ENCODE measurements around the gene DEAF1. TPM values are rescaled to one million over a fixed set of nuclear protein-coding genes. Genes with fewer than 3 reads are reported as not detected.

The DEAF1 gene
- total and polyA plus RNA-seq, 2 of the 13 experiments (the other 11 are each of a cell fraction or from before 2014, with no cell fraction given), result 22.3 to 29.6 TPM

GRCh38 chr11:694563-695287, at the start of gene DEAF1 (continued):
- TF ChIP-seq, protein P1, sequence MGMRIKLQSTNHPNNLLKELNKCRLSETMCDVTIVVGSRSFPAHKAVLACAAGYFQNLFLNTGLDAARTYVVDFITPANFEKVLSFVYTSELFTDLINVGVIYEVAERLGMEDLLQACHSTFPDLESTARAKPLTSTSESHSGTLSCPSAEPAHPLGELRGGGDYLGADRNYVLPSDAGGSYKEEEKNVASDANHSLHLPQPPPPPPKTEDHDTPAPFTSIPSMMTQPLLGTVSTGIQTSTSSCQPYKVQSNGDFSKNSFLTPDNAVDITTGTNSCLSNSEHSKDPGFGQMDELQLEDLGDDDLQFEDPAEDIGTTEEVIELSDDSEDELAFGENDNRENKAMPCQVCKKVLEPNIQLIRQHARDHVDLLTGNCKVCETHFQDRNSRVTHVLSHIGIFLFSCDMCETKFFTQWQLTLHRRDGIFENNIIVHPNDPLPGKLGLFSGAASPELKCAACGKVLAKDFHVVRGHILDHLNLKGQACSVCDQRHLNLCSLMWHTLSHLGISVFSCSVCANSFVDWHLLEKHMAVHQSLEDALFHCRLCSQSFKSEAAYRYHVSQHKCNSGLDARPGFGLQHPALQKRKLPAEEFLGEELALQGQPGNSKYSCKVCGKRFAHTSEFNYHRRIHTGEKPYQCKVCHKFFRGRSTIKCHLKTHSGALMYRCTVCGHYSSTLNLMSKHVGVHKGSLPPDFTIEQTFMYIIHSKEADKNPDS (CRISPR knock-in tag; IDR thresholded peaks at IDR 0.05), result no peak
- TF ChIP-seq TSC22D2 (CRISPR knock-in tag; IDR thresholded peaks at IDR 0.05; ENCODE audit: borderline replicate concordance) (no peak), KDM4B (CRISPR knock-in tag; IDR thresholded peaks at IDR 0.05) (no peak), ZFYVE20 (CRISPR knock-in tag; IDR thresholded peaks at IDR 0.05; ENCODE audit: borderline replicate concordance, low read depth) (0 out of 2 replicates have a peak, but pooled peaks have one; percentile 59), POLR2G (IDR thresholded peaks at IDR 0.05; ENCODE audit: low read depth, low read length) (peak; percentile 20; the same call in 1 of the 2 replicates), ZNF678 (CRISPR knock-in tag; IDR thresholded peaks at IDR 0.05) (0 out of 2 replicates have a peak, but pooled peaks have one; percentile 69), CREBL2 (CRISPR knock-in tag; IDR thresholded peaks at IDR 0.05; ENCODE audit: borderline replicate concordance) (peak; percentile 78; the same call in 1 of the 2 replicates), HBP1 (CRISPR knock-in tag; IDR thresholded peaks at IDR 0.05; ENCODE audit: low read depth) (no peak), ZNF572 (CRISPR knock-in tag; IDR thresholded peaks at IDR 0.05) (no peak), MXI1 (IDR thresholded peaks at IDR 0.05; ENCODE audit: borderline replicate concordance, low read depth, low read length) (no peak), HMGXB3 (CRISPR knock-in tag; IDR thresholded peaks at IDR 0.05; ENCODE audit: borderline replicate concordance) (no peak), YY1 (IDR thresholded peaks at IDR 0.05; ENCODE audit: insufficient read depth, insufficient replicate concordance, low read depth, low read length) (peak; percentile 73), MED13 (CRISPR knock-in tag; IDR thresholded peaks at IDR 0.05) (no peak), FOXP1 (IDR thresholded peaks at IDR 0.05) (no peak), FOXP1 (CRISPR knock-in tag; IDR thresholded peaks at IDR 0.05) (no peak), AKAP8 (CRISPR knock-in tag; IDR thresholded peaks at IDR 0.05) (no peak), ARNTL (CRISPR knock-in tag; IDR thresholded peaks at IDR 0.05) (peak; percentile 67; the same call in 1 of the 2 replicates)
- TF ChIP-seq, protein P2, sequence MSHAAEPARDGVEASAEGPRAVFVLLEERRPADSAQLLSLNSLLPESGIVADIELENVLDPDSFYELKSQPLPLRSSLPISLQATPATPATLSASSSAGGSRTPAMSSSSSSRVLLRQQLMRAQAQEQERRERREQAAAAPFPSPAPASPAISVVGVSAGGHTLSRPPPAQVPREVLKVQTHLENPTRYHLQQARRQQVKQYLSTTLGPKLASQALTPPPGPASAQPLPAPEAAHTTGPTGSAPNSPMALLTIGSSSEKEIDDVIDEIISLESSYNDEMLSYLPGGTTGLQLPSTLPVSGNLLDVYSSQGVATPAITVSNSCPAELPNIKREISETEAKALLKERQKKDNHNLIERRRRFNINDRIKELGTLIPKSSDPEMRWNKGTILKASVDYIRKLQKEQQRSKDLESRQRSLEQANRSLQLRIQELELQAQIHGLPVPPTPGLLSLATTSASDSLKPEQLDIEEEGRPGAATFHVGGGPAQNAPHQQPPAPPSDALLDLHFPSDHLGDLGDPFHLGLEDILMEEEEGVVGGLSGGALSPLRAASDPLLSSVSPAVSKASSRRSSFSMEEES (CRISPR knock-in tag; IDR thresholded peaks at IDR 0.05), result no peak
